ENCODE measurements around the gene SEMA5B. TPM values are rescaled to one million over a fixed set of nuclear protein-coding genes. Genes with fewer than 3 reads are reported as not detected.

SEMA5B gene
- total RNA-seq, 2 donors from 2014 or later, result 0.14 to 3.2 TPM

DNA sequence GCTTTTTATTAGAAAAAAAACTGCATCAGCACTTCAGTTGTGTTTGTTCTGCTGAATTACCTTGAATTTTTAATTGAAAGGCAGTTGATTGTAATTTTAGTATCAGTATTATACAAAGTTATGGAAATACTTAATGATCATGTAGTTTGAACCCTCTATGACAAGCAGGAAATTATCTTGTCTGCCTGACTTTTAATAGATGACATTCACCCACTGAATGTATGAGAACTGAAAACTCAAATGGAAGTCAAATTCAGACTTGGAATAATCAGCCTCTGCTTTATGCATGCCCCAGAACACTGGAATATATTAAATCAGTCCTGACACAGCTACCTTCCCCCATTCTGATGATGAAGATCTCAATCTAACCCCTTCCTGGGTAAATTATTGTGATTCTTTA, 159.2 kb downstream of the SEMA5B start:
- H3K4me1 ChIP-seq (ENCODE audit: control insufficient read depth in 1 of 2, low read depth in 2 of 2), result no peaks in the 10 kb centered on the region
- H3K27me3 ChIP-seq (replicated peaks; ENCODE audit: insufficient read depth), result no peaks in the 10 kb centered on the region
- H3K36me3 ChIP-seq, result peaks cover 3% of the 10 kb centered on the region
- DNase-seq (ENCODE audit: low spot score) (no peak), ATAC-seq (ENCODE audit: insufficient number of reproducible peaks, low FRiP score, low read depth) (no peak)
- no peak for TF ChIP-seq CTCF (IDR thresholded peaks at IDR 0.05)
- H3K9me3 ChIP-seq, result no peaks in the 10 kb centered on the region
- H3K27ac ChIP-seq, result no peak overlapping the region
- H3K4me3 ChIP-seq, result no peak overlapping the region

DNA sequence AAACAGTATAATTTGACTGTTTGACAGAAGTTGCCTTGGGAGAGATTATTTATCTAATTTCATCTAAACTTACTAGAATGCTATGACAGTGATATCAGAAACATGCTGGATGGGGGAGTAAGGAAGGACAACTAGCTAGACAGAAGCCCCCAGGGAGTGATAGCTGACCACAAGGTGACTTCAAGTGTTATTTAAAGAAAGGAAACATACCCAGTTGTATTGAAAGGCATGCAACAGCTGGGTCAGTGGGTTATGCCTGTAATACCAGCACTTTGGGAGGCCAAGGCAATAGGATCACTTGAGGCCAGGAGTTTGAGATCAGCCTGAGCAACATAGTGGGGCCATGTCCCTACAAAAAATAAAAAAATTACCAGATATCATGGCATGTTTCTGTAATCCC, 163.1 kb downstream of the SEMA5B start:
- no peak for ATAC-seq (ENCODE audit: insufficient number of reproducible peaks, low FRiP score, low read depth)

DNA sequence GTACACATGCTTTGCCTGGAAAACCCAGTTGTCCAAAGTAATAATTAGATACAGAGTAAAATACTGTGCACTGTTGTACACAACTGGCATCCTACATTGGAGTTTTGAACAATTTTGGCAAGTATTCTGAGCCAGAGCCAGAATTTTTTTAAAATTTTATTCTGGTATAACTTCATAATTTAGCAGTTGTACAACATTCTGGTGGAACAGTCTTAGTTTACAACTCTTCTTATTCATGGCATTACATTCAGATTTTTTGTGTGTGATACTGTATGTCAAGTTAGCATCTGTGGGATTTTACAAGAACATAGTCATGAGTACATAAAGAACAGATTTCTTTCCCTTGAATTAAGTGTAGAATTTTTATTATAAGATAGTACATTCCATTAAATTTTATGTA, 165.2 kb downstream of the SEMA5B start:
- DNase-seq (ENCODE audit: low spot score), result no peak

More for the DNA sequence above, 163.1 kb downstream of the SEMA5B start:
- Histone ChIP-seq H3K27ac (no peak overlapping the region), H3K36me3 (no peaks in the 10 kb centered on the region), H3K4me3 (no peak overlapping the region), H3K4me1 (ENCODE audit: control insufficient read depth in 1 of 2, low read depth in 2 of 2) (peaks cover 0 to 6% of the 10 kb centered on the region in 2 donors), H3K27me3 (replicated peaks; ENCODE audit: insufficient read depth) (no peaks in the 10 kb centered on the region), H3K9me3 (no peaks in the 10 kb centered on the region)
- no peak for TF ChIP-seq CTCF (IDR thresholded peaks at IDR 0.05)
- no peak for DNase-seq (ENCODE audit: low spot score)

More for the DNA sequence above, 165.2 kb downstream of the SEMA5B start:
- H3K27me3 ChIP-seq (replicated peaks; ENCODE audit: insufficient read depth), result no peaks in the 10 kb centered on the region
- TF ChIP-seq CTCF (IDR thresholded peaks at IDR 0.05), result no peak
- ATAC-seq (ENCODE audit: insufficient number of reproducible peaks, low FRiP score, low read depth), result no peak
- peaks cover 0 to 6% of the 10 kb centered on the region in 2 donors for H3K4me1 ChIP-seq (ENCODE audit: control insufficient read depth in 1 of 2, low read depth in 2 of 2)
- no peak overlapping the region for H3K27ac ChIP-seq
- H3K4me3 ChIP-seq, result no peak overlapping the region
- no peaks in the 10 kb centered on the region for H3K36me3 ChIP-seq
- H3K9me3 ChIP-seq, result no peaks in the 10 kb centered on the region

Other genes starting within 250 kb of the SEMA5B start
- gene HSPBAP1, start 233.9 kb downstream of the SEMA5B start, total RNA-seq, result 10 to 100 TPM in 1 of 2 donors, 1 to 10 TPM in 1; 8.2 to 11.9 TPM
- gene SLC49A4, start 232.7 kb downstream of the SEMA5B start, total RNA-seq, result 10 to 100 TPM; 17.4 to 20.0 TPM
- gene PDIA5, start 39.3 kb upstream of the SEMA5B start, total RNA-seq, result 10 to 100 TPM; 28.0 to 33.2 TPM
- 10 to 100 TPM; 24.7 to 25.3 TPM for gene SEC22A, start 174.2 kb upstream of the SEMA5B start, total RNA-seq

Measured in thoracic aorta (tissue), 2 donors.